Stimulated activated CD4-positive, alpha-beta T cell treated with anti-CD3 and anti-CD28 coated beads, Interleukin-12 subunit alpha, Interleukin-12 subunit beta, amount 100 ng/mL, for 24 hours (primary cell): ENCODE results near the gene CCNI2.

Source experiments
- DNase-seq, 2 experiments: peaks; one replicate each; pipeline ENCODE4 v3.0.0-alpha.2; 2020; ENCODE audit warnings: low read depth in 2 of 2

The CCNI2 gene

DNA sequence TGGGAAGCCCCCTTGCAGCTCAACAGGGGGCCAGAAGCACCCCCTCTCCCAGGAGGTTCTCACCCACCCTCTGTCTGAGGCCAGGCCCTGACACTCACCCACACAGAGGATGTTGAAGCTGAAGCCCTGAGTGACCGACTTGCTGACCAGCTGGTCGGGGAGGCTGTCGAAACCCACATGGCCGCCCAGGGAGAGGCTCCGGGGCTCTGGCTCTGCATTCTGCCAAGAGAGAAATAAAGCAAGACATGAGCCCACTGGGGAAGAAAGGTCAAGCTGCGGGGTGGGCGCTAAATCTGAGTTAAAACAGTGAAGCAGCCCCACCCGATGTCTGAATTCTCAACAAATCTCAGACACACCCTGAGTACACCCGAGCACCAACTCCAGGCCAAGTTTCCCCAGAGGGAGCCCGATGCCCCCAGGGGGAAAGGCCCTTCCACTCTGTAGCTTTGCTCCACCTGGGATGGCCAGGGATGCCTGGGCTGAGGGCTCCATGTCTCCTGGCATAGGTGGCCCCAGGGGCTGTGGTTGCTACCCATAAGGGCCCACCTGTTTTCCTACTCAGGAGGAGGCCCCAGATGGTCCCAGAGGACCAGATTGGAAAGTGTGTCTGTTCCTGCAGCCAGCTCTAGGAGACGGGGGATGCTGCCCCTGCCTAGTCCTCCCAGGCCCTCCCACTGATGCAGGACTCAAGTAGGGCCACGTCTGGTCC, 18.2 kb downstream of the CCNI2 start:
- DNase-seq: no peak

DNA sequence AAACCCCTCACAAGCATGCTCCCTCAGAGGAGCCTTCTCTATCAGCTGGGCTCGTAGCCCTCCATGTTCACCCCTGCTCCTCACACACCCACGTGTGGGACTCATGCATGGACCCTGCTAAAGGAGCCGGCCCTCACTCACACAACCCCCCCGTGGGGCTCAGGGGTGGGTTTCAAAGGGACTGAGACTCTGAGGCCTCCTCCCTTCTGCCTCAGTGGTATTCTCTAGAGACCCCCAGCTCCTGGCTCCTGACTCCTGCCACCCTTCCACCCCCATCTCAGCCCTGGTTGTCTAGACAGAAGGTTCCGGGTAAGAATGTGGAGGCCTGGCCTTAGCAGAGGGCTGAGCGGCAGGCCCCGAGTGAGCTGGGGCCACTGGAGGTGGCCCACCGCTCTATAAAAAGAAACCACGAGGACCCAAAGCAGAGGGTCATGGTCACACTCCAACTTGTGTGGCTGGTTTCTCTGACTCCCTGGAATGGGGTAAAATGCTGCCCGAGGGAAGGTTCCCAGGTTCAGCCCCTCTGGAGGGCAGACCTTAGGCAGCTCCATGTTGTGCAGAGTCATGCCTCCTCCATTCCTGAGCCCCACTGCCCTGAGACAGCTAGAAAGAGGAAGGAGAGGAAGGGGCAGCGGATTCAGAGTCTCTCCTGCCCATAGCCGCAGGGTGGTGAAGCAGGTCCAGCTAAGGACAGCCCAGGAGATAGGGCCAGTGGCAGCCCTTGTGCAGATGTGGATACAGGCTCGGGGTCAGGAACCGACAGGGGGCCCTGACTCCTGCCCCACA, 19.0 kb downstream of the CCNI2 start:
- DNase-seq: no peak

DNA sequence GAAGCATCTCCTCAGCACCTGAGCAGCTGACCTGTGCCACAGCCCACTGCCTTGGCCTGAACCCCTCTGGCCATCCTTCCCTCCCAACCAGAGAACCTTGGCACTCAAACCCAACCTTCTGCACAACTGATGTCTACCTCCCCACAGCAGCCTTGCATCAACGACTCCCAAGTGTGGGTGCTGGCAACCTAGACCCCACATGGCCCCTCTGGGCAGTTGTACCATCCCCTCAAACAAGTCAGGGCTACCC, 19.5 kb downstream of the CCNI2 start:
- DNase-seq: no peak

DNA sequence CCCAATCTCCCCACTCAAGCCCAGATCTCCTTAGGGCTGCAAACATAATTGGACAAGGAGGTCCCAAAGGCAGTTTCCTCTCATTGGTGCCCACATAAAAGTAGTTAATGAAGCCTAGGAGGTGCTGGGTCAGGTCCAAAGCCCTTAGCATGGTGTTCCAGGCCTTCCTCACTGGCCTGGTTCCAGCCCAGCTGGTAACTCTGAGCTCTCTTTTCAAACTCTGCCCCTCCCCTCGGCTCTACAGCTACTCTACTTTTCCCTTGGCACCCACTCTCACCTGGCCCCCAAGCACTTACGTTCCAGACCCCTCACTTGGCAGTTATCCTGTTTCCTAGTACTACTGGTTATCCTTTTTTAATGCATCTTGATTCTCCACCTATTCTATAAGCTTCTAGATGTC, 19.9 kb downstream of the CCNI2 start:
- DNase-seq: no peak

DNA sequence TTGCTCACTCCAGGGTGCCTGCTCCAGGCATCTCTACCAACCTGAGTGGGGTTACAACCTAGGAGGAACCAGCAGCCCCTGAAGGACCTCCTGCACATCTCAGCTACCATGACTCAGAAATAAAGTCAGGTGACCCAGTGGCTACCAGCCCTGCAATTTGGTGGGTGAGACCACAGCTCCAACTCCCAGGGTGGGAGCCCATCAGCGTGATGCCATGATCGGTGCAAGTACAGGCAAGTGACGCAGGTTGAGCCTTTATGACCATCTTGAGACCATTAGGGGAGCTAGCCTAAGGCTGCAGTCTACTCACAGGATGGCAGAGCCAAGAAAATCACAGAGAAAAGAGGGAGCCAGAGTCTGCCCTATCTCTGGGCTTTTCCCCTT, 21.3 kb downstream of the CCNI2 start:
- no peak for DNase-seq

DNA sequence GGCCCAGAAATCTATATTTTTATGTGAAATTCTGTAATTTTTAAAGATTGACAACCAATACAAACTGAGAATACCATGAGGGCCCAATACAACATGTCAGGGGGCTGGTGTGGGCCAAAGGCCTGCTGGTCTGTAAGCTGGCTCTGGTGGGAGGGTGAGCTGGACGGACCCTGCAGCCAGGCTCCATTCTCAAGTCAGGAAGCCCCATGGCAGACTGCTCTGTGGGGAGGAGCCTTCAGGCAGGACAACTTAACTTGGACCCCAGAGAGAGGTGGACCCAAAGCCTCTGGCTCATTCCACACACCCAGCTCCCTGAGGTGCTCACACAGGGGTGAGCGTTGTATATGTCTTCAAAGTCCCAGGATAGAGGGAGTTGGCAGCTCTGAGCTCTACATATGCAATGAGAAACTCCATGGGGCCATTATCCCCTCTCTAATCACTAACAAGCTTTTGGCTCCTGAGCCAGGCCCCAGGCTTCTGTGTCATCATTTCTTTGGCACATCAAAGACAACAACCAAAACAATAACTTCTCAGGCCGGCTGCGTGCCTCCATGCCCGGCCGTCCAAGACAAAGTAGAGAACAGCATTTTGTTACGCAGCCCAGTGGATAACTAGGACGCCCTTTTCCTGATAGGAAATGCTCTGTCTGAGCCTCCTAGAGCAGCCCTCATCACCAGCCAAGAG, 23.4 kb downstream of the CCNI2 start:
- DNase-seq: no peak

DNA sequence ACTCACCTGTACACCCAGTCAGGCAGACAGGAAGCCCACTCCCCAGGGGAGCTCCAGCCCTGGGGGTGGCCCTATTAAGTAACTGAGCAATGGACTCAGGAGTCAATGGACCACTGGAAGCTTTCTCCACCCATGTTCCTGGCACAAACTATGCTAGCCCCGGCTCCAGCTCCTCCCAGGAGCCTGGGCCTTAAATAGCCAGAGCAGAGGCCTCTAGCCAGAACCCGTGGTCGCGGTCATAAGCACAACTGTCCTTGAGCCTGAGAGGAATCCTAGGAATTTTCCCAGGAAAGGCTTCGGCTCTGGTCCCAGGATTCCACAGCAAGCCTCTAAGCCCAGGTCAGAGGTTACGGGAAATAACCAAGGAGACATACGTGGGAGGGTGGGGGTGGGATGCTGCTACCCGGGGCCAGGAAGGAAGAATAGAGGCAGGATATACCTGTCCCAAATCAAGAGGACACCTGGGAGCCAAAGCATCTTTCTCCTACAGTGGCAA, 24.3 kb downstream of the CCNI2 start:
- DNase-seq: no peak

DNA sequence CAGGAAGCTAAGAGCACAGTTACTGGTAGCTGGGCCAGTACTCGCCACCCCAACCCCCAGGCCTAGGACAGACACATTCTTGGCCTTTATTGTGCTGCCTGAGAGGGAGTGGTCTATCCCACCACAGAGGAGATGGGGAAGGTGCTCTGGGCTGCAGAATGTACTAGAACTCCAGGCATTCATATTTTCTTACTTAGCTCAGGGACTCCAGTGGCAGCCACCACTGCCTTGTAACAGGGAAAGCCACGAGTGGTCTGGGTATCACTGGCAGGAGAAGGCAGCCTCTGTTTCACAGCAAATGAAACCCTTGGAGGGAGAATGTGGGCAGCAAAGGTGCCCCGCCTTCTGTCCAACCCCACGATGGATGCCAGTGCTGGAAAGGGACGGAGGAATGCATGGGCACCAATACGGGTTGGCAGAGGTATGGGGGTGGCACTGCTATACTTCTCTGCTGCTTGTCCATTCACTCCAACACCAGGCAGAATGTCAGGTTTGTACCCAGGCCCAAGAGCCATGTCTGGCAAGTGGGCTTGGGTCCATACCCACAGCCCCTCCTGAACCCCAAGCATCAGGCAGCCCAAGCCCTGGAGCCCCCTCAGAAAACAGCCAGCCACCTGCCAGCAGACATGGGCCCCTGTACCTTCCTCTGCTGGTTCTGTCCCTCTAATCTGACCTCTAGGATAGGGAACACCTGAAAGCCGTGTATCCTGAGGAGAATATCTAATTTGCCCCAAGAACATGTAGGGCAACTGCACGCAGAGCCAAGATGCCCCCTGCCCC, 25.3 kb downstream of the CCNI2 start:
- DNase-seq: no peak

DNA sequence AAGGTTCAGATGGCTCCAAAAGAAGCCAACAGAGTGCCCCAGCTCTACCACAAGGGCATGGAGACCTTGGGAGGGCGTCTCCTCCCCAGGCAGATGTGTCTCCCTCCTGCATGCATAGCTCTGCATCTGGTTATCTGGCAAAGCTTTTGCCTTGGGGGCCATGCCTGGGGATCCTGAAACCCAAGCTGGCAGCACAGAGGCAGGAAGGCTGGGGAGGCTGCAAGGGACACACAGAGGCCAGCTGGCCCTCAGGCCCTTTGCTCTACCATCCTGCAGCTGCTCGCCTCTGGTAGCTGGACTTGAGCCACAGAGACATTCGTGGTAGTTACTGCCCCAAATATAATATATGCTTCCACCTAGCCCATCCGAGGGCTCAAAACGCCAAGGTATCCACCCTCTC, 25.9 kb downstream of the CCNI2 start:
- DNase-seq: no peak

DNA sequence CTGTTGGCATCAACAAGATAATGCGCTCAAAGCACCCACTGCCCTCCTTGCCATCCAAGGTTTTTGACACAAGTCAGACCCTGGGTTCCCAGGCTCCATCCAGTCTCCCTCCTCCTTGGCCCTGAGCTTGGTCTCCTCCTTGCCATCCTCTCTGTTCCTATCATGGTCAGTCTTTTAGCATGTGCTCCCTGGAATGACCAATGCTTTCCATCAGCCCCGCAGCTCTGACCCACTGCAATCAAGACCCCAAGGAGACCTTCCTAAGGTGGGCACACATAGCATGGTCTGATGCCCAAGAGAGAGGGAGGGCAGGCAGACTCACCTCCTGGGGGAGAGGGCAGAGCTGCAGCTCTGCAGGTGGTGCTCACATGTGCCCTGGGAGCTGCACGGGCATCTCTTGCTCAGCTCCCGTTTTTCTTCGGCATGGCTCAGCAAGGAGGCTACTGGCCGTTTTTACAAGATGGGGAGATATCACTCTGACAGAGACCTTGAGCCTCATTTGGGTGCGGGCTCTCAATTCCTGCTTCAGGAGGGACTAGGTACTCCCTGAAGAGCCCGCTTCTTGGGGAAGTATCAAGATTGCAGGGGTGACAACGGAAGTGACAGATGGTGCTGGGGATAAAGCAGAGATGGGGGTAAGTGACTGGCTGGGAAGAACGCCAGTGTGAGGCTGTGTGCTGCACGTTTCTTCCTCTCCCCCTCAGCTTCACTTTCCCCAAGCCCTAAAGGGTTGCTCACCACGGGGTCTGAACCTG, 26.6 kb downstream of the CCNI2 start:
- no peak for DNase-seq

DNA sequence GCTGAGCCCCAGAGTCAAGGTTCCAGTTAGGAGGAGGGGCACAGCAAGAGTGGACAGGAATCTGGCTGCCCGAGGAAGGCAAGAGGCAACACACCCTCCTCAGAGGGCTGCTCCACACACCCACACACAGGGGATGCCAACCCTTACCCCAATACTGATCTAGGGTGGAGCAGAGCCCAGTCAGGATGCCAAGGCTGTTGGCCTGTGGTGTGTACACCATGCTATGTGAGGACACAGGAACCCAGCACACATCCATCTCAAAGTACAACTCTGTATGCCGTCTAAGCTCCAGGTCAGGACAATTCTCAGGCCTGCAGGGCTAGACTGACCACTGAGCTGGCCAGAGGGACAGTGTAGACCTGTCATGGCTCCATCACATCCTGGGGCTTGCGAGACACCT, 27.2 kb downstream of the CCNI2 start:
- DNase-seq: no peak

DNA sequence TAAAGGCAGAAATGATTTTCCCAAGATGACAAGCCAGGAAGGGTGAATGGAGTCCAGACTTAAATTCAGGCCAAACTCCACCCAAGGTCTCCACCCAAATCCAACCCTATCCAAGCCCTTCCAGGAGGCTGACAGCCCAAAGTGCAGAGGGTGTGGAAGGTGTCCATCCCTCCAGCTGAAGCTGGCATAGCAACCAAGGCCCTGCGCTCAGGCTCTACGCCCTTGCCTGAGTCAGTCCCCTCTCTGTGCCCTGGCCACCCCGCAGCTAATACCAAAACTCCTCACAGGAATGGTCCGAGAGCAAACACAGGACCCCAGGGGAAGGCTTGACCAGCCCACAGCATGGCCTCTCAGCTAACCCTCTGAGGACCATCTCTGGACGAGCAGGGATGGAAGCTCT, 27.7 kb downstream of the CCNI2 start:
- no peak for DNase-seq

DNA sequence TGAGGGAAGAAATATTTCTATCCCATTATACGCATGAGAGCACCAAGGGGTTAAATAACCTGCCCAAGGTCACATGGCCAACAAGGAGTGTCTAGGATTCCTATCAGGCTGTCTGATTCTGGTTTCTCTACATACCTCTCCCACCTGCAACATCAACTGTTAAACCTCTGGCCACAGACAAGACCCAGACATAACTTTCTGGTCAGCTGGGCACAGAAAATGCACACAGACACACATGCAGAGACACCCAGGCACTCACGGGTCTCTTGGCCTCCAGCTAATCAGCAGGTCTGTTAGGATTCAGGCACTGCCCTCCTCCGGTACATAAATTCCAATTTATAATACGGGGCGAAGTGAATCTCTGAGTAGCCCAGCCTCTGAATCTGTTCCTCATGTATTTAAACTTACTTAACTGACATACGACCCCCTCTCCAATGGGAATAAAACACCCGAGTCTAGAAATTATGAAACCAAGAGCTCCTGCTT, 28.3 kb downstream of the CCNI2 start:
- DNase-seq: no peak

DNA sequence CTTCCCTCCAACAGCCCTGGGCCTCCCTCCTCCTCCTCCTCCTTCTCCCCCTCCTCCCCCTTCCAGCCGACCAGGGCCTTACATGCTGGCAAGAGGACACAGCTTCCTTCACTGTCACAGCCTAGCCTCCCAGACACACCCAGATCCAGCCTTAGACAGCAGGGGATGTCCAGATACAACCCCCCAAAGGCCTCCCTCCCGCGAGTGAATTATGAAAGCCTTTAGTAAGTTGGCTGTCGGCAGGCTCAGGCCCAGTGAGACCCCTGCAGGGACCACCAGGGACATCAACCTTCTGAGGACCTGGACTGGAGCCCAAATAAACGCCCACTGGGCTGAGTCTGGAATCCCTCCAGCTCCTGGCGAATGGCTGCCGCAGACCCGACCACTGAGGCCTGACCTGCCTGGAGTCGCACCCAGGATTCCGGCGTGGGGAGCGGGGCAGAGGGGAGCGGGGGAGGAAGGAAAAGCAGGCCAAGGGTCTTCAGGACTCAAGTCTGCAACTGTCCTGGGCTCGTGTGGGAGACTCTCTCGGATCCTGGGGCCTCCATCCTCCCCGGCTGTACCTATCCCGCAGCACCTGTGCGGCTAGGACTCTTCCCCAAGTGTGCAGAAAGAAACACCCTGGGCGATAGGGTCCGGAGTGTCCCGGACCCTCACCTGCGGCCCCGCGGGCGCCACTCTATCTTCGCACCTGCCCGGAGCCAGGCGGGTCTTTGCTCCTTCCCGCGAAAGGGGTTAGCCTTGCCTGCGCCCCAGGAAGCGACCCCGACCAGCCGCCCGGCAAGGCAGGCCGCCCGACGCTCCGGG, 29.1 kb downstream of the CCNI2 start:
- DNase-seq: no peak

DNA sequence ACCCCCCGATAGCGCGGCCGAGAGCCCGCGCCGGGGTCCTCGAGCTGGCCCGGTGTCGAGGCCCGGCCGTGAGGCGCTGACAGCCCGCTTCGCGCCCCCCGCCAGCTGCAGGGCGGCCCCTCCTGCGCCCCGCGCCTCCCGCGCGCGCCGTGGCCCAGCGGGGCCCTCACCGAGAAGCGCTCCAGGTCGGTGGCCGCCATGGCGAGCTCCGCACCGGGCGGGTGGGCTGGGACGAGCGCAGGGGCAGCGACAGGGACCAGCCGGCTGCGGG, 29.6 kb downstream of the CCNI2 start:
- no peak for DNase-seq

DNA sequence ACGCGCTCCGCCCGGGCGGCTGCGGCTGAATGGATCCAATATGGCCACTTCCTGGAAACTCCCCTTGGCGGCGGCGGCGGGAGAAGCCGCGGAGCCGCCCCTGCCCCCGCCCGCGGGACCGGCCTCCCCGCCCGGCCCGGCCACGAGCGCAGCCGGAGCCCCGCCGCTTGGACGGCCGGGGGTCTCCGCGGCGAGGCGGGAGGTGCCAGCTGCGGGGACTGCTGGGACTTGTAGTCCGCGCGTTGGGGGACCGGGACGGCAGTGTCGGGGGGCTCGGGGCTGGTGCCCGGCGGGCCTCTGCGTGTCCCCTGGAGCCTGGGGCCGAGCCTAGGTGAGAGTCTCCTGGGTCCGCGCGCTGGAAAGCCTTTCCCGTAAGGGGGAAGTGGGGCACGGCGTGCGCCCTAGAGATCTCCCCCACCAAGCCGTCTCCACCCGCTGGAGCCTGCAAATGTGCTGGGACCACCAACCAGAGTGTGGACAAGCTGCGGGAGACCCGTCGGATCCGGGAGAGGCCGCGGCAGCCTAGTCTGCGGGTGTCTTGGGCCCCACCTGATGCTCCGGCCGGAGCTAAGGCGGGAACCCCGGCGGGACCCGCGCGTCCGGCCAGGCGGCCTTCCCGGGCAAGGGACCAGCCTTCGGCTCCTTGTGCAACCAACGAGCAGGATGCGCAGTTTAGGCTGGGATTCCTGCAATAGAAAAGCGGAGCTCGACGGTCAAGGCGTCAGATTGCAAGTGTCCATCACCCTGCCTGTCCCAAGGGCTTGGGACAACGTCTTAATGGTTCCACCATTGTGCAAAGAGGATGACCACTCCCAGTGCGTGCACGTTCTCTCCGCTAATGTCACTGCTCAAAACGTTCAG, 30.2 kb downstream of the CCNI2 start, which contains the start of gene SEPTIN8:
Gene SEPTIN8 (minus strand): TSS at position 31 of the 861 bp plus-strand sequence. CDS start 102 bp downstream, outside the sequence.
- DNase-seq: peak in 1 of 2 experiments; percentile 35

DNA sequence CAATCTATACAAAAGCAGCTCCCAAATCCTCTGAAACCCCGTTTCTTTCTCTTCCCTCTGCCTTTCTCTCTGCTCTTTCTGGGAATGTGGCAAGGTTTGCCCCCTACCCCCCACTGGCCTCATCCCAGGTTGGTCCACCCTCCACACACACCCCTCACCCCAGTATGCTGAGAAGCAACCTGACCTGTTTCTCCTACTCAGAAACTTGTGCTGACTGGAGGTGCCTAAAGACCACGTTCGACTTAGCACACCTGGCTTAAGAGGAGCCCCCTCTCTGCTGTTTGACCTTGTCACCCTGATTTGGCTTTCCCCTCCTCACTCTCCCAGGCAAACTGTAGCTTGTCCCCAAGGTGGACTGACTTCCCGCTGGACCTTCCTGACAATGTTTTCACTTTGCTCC, 30.9 kb downstream of the CCNI2 start:
- no peak for DNase-seq

DNA sequence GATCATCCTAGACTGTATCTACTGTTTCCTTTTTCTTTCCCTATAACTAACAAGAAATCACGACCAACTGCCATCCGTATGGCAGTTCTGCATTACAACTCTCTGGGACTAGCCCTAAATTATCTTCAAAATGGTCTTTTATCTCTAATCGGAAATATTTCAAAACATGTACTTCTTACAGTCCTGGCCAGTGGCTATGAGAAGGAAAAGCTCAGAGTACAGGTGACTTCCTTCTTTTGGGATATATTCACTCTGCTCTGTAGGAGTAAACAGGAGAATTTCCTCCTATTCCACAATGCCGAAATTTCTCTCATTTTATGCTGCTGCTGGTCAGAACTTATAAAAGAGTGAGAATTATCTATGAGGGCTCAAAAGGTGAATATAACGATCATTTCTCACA, 31.6 kb downstream of the CCNI2 start:
- DNase-seq: no peak

DNA sequence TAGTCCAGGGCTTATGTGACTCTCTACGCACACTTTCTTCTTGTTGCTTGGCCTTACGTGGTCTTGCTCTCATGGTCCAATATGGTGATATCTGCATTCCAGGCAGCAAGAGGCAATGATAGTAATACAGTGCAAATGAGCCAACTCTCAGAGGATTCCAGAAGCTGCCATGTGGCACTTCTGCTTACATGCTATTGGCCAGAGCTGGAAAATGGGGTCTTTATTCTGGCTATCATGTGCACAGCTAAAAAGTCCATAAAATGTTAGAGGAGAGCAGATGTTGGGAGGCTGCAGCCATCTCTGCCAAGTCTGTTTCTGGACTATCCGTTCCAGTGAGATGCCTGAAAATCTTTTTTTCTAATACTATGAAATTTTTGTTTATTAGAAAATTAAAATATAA, 32.7 kb downstream of the CCNI2 start:
- DNase-seq: no peak

DNA sequence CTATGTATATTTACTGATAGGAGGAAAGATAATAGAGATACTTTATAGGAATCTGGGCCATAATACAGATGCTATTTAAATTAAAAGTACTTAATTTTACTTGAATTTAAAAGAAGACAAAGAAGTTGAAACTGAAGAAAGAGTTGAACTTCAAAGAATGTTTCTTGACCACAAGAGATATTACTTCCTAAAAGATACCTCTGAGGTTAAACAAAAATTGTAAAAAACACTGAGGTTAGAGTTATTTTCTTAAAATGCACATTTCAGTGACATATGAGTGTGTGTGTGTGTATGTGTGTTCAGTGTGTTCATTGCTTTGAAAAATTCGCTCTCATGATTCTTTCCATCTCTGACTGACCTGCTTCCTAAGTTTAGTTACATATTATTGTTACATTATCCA, 33.4 kb downstream of the CCNI2 start:
- DNase-seq: no peak
